ENCODE data around the gene KIFAP3. TPM values are rescaled to one million over a fixed set of nuclear protein-coding genes. Genes with fewer than 3 reads are reported as not detected.

KIFAP3 gene
- total RNA-seq, 4 donors from 2014 or later = 32.7 to 41.0 (median 33.7) TPM

GRCh38 chr1:169974067-169974466, 100.4 kb downstream of the KIFAP3 start:
- H3K27ac ChIP-seq = no peak overlapping the region
- H3K4me1 ChIP-seq = no peaks in the 10 kb centered on the region
- intact Hi-C loops (cut with DNase I) = no loop called here
- no peak overlapping the region for H3K4me3 ChIP-seq (replicated peaks in 1 of 3)
- no peaks in the 10 kb centered on the region for H3K27me3 ChIP-seq
- no peak for TF ChIP-seq POLR2A (IDR thresholded peaks at IDR 0.05)
- TF ChIP-seq, protein P1, sequence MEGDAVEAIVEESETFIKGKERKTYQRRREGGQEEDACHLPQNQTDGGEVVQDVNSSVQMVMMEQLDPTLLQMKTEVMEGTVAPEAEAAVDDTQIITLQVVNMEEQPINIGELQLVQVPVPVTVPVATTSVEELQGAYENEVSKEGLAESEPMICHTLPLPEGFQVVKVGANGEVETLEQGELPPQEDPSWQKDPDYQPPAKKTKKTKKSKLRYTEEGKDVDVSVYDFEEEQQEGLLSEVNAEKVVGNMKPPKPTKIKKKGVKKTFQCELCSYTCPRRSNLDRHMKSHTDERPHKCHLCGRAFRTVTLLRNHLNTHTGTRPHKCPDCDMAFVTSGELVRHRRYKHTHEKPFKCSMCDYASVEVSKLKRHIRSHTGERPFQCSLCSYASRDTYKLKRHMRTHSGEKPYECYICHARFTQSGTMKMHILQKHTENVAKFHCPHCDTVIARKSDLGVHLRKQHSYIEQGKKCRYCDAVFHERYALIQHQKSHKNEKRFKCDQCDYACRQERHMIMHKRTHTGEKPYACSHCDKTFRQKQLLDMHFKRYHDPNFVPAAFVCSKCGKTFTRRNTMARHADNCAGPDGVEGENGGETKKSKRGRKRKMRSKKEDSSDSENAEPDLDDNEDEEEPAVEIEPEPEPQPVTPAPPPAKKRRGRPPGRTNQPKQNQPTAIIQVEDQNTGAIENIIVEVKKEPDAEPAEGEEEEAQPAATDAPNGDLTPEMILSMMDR (IDR thresholded peaks at IDR 0.05) = no peak
- no peak for DNase-seq
- H3K36me3 ChIP-seq = no peaks in the 10 kb centered on the region
- H3K9me3 ChIP-seq = no peaks in the 10 kb centered on the region

DNA sequence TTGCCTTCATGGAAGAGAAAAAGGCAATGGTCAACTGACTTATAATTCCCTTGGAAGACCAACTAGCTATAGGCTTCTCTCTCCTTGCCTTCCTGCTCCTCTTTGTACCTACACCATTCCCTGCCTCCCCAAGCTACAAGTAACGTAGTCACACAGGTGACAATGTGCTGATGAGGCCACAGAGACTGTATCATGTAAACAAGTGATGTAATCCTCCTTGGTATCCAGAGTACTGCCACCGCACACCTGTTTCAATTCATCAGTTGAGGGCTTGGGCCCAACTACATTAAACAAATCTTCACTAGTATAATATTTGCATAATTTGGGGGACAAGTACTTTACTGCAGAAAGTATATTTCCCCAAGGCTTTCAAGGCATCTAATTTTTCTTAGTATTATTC, 104.4 kb downstream of the KIFAP3 start:
- intact Hi-C loops (cut with DNase I) = no loop called here
- 95 to 98% methylated on average over 2 of the region's 2 CpGs for WGBS, 2 donors
- Histone ChIP-seq H3K9me3 (no peaks in the 10 kb centered on the region), H3K4me3 (replicated peaks in 1 of 3) (no peak overlapping the region), H3K36me3 (no peaks in the 10 kb centered on the region), H3K4me1 (no peaks in the 10 kb centered on the region), H3K27me3 (no peaks in the 10 kb centered on the region), H3K27ac (no peak overlapping the region)
- TF ChIP-seq, protein P1 (IDR thresholded peaks at IDR 0.05) = no peak
- TF ChIP-seq POLR2A (IDR thresholded peaks at IDR 0.05) = no peak
- DNase-seq = no peak

DNA sequence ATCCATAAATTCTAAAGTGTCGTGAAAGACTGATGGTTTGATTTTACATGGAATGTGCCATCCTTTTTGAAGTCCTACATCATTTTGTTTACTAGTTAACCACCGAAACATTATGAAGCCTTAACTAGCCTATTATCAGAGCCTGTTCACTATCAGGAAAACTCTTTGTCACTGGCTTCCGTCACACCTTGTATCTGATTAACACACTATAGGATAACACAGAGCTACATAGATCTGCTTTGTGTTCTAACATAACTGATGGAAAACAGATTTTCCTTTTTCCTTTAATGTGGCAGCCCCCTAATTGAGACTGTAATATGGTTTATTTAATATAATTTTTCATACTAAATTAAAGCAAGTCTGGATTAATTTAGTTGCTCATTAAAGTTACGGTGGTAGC, 106.3 kb downstream of the KIFAP3 start:
- Histone ChIP-seq H3K27me3 (no peaks in the 10 kb centered on the region), H3K27ac (no peak overlapping the region), H3K36me3 (no peaks in the 10 kb centered on the region), H3K9me3 (no peaks in the 10 kb centered on the region), H3K4me3 (replicated peaks in 1 of 3) (no peak overlapping the region), H3K4me1 (no peaks in the 10 kb centered on the region)
- 72 to 73% methylated on average over 4 of the region's 4 CpGs for WGBS, 2 donors
- no peak for DNase-seq
- intact Hi-C loops (cut with DNase I) = no loop called here
- TF ChIP-seq, protein P1 (IDR thresholded peaks at IDR 0.05) = no peak

- no peaks in the 10 kb centered on the region for H3K27me3 ChIP-seq
- H3K27ac ChIP-seq = no peak overlapping the region
- no peaks in the 10 kb centered on the region for H3K36me3 ChIP-seq
- no peaks in the 10 kb centered on the region for H3K9me3 ChIP-seq
- no peak for DNase-seq
- no peaks in the 10 kb centered on the region for H3K4me1 ChIP-seq
- WGBS, 2 donors = 90 to 94% methylated on average over 4 of the region's 4 CpGs
- TF ChIP-seq POLR2A (IDR thresholded peaks at IDR 0.05) = no peak
- TF ChIP-seq, protein P1 (IDR thresholded peaks at IDR 0.05) = no peak
- H3K4me3 ChIP-seq (replicated peaks in 1 of 3) = no peak overlapping the region
- intact Hi-C loops (cut with DNase I) = no loop called here
Observed at GRCh38 chr1:169964206-169964605, 110.3 kb downstream of the KIFAP3 start.

GRCh38 chr1:169959686-169960085, 114.8 kb downstream of the KIFAP3 start:
- intact Hi-C loops (cut with DNase I) = no loop called here

More at GRCh38 chr1:169959686-169960085, 114.8 kb downstream of the KIFAP3 start:
- TF ChIP-seq POLR2A (IDR thresholded peaks at IDR 0.05) = no peak
- TF ChIP-seq, protein P1 (IDR thresholded peaks at IDR 0.05) = no peak
- no peak overlapping the region for H3K4me3 ChIP-seq (replicated peaks in 1 of 3)
- H3K36me3 ChIP-seq = no peaks in the 10 kb centered on the region
- no peaks in the 10 kb centered on the region for H3K4me1 ChIP-seq
- no peaks in the 10 kb centered on the region for H3K9me3 ChIP-seq
- H3K27me3 ChIP-seq = no peaks in the 10 kb centered on the region
- H3K27ac ChIP-seq = no peak overlapping the region
- no peak for DNase-seq

Data from thyroid gland (tissue), 4 donors.